ENCODE results near the gene SUGCT.
A peak's percentile ranks its signal among the peaks of the same experiment; 100 is the strongest.

Gene SUGCT

DNA sequence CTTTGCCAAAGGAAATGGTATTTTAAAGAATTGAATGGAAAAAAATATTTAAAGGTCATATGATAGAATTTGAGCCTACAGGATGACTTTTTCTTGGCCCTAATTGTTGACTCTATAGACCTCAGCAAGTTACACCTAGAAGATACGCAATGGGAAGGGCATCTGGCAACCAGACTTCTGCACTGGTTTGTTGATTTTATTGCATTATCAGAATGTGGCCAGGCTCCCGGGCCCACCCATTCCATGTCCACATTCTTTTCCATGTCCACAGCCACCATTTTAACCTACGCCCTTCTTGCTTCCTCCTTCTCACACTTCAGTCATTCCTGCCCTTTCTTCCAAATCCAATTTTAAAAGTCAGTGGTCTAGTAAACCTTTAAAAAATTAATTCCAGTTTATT, 738.4 kb downstream of the SUGCT start:
- H3K27ac ChIP-seq = no peak overlapping the region
- no peak for DNase-seq (ENCODE audit: low read depth, low spot score)

DNA sequence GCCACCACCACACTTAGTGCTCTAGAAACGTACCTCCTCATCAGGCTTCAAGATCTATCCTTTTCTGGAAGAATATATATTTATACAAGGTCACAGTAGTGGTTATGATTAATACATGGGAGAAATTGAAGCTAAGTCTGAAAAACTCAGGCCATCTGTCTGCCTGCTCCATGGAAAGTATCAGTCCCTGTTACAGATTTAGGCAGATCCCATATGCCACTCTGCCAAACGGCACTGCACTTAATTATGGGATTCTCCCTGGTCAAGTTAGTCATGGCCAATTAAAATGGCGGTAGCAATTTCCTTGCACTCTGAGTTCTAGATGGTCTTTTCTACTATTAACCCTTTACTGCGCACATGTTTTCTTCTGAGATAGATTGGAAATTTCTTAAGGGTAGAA, 740.0 kb downstream of the SUGCT start:
- H3K27ac ChIP-seq = no peak overlapping the region
- no peak for DNase-seq (ENCODE audit: low read depth, low spot score)

DNA sequence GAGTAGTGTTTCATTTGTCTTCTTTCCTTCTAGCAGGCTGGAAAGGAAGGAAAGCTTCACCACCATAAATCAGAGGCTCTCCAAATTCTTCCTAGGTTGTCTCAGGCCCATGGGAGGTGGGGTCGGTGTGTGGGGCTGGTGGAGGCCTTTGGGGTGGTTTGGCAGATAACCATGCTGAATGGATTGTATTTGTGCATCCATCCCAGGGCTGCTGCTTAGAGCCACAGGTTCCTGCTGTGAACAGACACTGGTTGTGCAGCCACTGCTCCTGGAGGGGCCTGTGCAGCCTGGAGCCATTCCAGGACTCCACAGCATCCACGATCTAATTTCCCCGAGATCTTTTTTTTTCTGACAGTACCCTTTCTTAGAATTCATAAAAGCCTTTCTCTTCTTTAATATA, 741.8 kb downstream of the SUGCT start:
- H3K27ac ChIP-seq = no peak overlapping the region
- DNase-seq (ENCODE audit: low read depth, low spot score) = no peak

DNA sequence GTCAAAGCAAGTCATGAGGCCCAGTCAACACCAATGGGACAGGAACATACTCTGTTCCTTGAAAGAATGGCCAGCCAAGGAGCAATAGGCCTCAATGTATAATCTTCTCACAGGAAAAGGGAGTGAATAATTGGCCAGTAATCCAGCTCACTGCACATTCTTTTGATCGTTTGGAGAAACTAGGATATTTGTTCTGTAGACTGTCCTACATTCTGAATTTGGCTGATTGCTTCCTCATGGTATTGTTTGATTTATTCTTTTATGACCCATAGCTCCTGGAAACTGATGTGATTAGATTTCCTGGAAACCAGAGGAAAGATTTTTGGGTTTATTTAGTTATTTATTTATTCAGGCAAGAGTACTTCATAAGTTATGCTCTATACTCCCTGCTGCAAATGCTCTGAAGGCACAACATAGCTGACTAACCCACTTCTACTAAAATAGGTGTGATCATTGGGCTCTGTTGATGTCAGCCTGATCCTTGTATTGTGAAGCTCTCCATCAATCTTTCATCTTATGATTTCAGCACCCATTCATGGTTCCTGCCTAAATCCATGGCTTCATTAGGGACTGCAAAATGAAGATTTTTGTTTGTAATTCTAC, 745.2 kb downstream of the SUGCT start:
- DNase-seq (ENCODE audit: low read depth, low spot score) = no peak
- H3K27ac ChIP-seq = no peak overlapping the region

DNA sequence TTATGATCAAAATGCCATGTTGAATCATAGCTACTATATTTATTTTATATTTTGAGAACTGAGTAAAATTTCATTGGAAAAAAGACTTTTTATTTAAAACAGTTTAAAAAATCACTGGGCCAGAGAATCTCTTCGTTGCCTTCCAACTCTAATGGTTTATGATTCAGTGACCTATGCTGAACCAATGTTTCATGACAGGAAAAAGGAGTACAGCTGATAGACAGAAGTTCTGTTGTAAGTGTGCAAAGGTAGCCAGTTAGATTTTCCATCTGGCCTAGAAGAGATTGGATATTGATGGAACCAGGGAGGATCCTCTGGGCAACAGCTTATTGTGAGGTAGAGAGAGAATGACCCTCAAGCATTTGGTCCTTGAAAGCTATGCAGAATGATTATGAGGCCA, 745.8 kb downstream of the SUGCT start:
- H3K27ac ChIP-seq = no peak overlapping the region
- DNase-seq (ENCODE audit: low read depth, low spot score) = no peak

DNA sequence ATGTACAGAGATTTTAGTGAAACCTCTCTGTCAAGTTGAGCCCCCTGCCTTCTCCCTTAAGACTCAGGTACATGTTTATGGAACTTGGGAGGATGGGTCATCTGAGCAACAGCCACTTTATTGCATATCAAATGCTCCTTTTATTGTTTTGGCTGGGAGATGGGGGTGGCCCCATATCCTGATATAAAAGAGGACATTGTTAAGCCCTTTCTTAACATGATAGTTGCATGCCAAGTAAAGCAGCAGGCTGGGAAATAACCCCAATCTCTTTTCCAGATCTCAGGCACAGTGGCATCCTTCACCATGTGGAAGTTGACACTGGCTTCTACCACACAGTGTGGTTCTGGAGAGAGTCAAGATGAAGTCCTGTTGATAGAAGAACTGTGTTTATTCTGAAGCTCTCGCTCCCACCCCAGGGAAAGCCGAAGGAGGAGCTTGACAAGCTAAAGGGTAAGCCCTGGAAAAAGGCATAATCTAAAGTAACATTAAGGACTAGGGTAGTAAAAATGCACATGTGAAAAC, 746.7 kb downstream of the SUGCT start:
- no peak overlapping the region for H3K27ac ChIP-seq
- no peak for DNase-seq (ENCODE audit: low read depth, low spot score)

DNA sequence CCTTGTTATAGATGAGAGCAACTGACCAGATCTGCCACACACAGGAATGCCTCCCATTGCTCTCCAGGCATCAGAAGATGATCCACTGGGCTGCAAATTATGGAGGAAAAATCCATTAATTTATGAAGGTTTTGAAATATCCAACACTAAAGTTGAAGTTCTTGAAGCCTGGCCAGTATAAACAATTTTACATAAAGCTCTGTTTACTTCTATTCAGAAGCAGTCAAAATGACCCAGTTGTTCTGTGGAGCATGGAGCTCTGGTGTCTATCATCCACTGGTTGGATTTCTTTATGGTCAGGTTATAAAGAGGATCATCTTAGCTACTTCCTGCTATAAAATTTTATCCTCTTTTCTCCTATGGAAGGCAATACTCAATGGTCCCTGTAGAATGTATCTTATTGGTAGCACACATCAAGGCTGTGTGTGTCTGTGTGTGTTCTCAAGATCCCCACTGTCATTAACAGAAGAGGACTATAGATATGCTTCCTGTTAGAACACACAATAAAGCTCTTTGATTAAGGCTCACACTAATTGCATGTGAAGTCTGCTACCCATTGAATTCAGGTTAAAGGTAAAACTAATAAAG, 747.4 kb downstream of the SUGCT start:
- DNase-seq (ENCODE audit: low read depth, low spot score) = no peak
- no peak overlapping the region for H3K27ac ChIP-seq

DNA sequence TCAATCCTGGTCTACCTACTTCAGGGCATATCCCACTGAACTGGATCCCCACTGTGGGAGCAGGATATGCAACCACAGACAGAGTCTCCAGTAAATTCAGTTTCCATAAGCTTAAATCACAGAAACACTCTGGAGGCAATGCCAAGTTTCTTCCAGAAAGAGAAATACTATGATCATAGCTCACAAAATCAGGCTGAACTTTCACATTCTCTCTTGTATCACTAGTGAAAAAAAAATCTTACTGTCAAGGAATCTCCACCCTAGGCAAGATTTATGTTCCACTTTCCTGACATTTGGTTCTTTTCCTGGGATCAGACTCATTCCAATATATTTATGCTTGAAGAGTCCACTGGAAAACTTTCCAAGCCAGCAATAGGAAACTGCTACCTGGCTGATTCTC, 749.0 kb downstream of the SUGCT start:
- no peak overlapping the region for H3K27ac ChIP-seq
- DNase-seq (ENCODE audit: low read depth, low spot score) = no peak

DNA sequence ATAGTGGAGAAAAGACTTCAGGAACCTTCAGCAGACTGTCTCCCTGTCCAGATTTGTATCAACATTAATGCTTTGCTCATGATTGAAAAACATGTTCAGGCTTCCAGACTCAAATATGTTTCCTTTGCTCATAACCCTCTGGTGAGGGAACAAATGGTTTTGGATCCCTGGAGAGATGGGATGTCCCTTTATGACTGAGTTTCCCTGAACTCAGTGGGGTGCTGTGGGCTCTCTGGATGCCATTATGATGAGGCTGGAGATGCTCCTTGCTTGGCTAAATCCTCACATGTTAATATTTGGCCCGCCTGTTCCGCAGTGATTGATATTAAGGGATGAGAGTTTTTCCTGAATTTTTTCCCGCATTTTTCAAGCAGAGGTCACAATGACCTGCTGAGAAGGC, 749.4 kb downstream of the SUGCT start:
- no peak overlapping the region for H3K27ac ChIP-seq
- DNase-seq (ENCODE audit: low read depth, low spot score) = no peak

DNA sequence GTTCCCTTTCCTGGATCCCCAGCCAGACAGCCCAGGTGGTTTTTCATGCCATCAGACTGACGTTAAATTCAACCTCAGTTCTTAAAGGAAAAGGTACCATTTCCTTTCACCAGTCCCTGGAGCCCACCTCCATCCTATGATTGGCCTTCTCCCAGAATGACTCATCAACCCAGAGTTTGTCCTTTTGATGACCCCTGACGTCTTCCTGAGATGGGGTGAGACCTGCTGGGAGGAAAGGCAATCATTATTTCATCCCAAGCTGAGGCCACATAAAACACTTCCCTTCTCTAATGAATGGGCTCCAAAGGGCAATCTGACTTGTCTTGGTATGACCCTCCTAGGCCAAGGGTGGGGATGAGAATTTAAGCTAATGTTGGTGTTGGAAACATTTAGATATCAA, 750.7 kb downstream of the SUGCT start:
- no peak for DNase-seq (ENCODE audit: low read depth, low spot score)
- no peak overlapping the region for H3K27ac ChIP-seq

DNA sequence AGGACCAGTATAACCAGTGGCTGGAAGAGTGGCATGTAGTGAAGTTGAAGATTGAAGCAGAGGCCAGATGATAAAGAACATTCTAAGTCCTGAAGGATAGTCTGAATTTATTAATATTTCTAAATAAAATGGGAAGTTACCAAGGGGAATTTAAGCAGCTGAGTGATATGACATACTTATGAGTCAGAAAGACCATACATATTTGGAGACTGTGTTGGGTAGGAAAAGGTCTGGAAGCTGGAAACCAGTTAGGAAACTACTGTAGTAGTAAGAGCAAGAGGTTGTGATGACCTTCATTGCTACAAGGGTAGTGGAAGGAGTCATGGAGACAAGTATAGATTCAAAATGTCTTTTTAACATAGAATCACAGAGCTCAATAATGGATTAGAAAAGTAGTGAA, 752.3 kb downstream of the SUGCT start:
- H3K27ac ChIP-seq = no peak overlapping the region
- DNase-seq (ENCODE audit: low read depth, low spot score) = no peak

DNA sequence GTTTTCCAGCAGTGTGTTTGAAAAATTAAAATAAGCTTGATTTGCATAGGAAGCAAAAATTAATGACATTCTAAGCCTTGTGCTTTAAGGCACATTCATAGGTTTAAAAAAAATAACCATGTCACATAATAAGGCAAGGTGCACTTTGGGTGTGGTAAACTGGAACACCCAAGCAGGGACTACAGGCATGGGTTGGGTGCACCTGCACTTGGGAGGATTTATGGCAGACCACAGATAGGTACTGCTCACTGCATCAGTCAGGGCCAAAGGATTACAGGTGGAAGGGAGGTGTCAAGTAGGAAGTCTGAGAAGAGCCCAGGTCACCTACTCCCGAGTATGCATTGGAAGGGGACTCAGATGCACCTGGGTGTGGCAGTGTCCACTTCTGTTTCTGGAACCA, 753.7 kb downstream of the SUGCT start:
- DNase-seq (ENCODE audit: low read depth, low spot score) = no peak
- H3K27ac ChIP-seq = no peak overlapping the region

DNA sequence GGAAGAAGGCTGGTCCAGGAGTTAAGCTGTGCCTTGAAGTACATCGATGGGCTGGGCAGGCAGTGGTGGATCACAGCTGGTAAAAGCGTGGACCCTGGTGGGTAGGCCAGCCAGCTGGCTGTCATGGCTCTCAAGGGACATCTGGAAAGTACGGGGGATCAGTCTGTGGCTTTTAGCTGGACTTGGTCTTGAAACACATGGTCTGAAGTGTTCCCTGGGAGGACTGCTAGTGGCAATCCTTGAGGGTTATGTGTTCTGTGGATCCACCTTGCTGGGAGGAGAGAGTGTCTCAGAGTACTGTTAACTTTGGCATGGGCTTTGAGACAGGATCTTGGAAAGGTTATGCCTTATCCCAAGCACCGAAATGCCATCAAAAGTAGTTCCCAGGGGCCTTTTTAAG, 754.3 kb downstream of the SUGCT start:
- no peak overlapping the region for H3K27ac ChIP-seq
- DNase-seq (ENCODE audit: low read depth, low spot score) = no peak

DNA sequence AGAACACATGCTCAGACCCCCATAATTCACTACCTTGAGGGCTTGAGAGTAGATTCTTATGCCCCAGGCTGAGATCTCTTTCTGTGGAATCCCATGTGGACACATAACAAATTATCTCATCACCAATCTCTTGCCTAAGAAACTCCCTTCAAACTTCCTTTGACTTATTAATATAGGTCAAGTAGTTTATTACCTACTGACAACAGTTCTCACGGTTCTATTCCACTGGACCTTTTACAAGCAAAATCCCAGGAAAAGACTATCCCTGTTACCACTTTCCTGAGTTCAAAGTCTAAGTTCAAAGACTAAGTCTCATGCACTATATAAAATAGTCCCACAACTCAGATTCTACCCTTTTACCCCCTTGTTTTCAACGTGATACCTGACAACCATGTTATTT, 754.7 kb downstream of the SUGCT start:
- no peak overlapping the region for H3K27ac ChIP-seq
- DNase-seq (ENCODE audit: low read depth, low spot score) = no peak

DNA sequence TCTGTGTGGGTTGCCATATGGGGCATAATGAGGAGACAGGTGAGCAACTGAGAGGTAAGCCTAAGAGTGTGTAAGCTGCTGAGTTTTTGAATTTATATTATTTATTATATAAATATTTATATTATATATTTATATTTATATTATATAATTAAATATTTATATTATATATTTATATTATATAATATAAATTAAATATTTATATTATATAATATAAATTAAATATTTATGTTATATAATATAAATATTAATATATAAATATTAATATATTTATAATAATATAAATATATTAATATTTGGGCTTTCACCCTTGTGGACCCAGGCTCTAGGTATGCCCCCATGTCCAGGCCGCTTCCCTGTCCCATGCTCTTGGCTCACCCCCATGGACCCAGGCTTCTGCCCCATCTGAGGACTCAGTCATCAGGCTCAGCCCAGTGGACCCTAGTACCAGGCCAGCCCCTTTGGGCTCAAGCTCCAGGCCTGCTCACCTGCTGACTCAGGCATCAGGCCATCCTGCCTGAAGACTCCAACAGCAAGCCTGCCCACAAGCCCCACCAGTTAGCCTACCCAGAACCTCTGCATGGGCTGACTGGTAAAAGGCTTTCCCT, 755.4 kb downstream of the SUGCT start:
- no peak overlapping the region for H3K27ac ChIP-seq
- no peak for DNase-seq (ENCODE audit: low read depth, low spot score)

DNA sequence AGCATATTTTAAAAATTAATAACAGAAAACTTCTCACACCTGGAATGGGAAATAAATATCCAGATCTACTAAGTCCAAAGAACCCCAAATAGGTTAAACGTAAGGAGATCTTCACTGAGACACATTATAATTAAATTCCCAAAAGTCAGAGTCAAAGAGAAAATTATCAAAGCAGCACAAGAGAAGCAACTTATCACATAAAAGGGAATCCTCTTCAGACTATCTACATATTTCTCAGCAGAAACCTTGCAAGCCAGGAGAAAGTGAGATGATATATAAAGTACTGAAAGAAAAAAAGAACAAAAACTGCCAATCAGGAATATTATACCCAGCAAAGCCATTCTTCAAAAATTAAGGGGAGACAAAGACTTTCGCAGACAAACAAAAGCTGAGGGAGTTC, 756.4 kb downstream of the SUGCT start:
- no peak overlapping the region for H3K27ac ChIP-seq
- no peak for DNase-seq (ENCODE audit: low read depth, low spot score)

DNA sequence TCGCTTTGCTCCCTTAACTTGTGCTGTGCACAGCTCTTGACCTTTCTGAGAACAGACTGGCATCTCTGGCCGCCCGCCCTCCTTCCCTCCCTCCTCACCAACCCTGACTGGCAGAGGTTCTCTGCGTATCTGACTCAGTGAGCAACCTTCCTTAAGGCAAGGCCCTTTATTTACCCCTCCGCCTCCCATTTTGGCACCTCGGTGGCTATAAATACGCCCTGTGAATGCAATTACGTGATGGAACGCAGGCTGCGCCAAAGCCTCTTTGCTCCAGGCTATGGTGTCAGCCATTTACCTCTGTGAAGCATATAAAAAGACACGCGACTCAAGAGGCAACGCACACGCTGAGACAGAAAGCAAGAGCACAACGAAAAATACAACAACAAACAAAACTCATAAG, 764.3 kb downstream of the SUGCT start:
- peak overlapping the region; percentile 72 for H3K27ac ChIP-seq
- peak; percentile 34 for DNase-seq (ENCODE audit: low read depth, low spot score)

DNA sequence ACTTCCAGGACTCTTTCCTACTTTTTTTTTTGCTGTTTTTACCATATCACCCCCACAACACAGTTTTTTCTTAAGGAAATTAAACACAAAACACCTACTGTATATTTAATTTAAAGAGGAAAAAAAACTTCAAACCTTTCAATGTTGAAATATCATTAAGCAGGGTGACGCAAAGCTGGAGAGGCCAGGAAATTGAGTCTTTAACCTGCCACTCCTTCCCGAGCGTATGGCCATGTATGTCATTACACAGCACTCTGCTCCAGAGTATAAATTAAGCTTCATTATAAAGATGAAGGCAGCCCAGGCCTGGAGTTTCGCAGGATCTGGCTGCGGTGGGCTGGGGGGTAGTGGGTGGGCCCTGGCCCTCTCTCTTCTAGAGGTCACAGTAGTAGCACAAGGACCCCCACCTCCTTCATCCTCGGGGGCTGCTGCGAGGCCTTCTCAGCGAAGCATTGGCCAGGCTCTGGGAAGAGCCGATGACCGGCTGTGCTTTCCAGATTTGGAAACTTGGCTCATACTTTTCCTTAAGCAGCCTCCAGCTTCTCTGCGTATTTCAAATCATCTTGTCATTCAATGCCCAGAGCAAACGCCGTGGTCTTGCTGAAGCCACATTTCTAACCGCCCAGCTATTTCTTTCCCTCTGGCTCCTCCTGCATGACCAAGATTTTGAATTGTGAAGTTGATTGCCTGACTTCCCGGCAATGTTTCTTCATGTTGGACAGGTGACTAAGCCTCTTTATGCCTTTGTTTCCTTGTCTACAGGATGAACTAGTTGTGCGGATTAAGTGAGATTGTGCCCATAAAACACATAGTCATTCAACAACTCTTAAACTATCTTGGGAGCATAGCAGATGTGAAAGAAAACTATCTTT, 765.1 kb downstream of the SUGCT start:
- H3K27ac ChIP-seq = peak overlapping the region; percentile 72
- peak; percentile 41 for DNase-seq (ENCODE audit: low read depth, low spot score)

DNA sequence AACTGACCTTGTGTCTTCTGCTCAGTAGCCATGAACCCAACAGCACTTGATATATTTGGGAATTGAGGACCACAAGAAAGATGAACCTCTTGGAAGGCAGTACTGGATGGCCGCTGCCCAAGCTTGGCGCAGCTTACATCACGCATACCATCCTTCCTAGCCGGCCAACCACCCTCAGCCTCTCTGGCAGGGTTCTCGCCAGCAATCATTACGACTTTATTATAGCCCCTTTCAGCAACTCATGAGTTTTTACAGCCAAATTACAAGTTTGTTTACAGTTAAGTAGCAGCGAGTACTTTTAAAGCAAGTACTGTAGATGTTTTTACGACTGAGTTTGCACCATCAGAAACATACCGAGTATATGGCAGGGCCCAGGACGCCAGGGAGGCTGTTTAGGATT, 769.1 kb downstream of the SUGCT start:
- DNase-seq (ENCODE audit: low read depth, low spot score) = no peak

DNA sequence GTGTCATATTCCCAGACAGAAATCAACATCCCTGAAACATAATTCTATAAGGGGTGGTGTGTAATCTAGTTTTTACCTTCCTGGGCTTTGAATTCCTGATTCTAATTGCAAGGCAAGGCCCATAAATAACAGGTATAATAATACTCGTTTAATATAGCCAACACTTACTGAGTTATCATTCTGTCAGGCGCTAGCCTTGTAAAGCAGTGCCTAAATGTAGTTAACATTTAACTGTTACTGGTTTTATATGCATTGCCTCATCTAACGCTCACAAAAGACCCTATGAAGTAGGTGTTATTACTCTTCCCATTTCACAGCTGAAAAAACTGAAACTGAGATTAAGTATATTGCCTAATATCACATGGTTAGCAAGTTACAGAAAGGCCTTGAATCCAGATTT, 772.5 kb downstream of the SUGCT start:
- no peak for DNase-seq (ENCODE audit: low read depth, low spot score)
- H3K27ac ChIP-seq = no peak overlapping the region

More for the DNA sequence above, 769.1 kb downstream of the SUGCT start:
- no peak overlapping the region for H3K27ac ChIP-seq

DNA sequence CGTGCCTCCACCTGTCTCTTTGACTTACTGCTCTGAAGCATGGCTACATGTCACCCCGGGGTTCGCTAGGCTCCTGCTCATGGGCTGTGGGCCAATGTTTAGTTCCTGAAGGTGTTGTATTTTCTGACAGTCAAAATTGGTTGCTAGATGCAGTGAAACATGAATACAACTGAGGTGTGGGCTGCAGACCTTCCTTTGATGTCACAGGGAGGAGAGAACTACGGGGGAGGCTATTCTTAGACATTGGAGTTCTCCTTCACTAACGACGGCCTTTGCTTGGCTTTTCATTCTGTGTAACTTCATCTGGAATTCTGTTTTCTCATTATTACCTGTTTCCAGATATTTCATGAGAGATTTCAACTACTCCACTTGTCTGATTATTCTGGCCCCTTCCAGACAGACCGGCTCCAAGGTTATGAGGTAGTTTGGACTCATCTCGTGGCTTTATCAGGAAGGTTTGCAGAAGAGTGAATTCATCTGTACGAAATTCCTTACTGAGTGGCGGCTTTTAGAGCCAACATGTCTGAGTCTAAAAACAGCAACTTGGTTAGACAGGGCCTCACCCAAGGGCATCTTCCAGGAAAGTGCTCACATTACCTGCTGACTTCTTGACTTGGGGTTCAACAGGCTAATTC, 774.7 kb downstream of the SUGCT start:
- no peak overlapping the region for H3K27ac ChIP-seq

More for the DNA sequence above, 774.7 kb downstream of the SUGCT start:
- DNase-seq (ENCODE audit: low read depth, low spot score) = no peak
